Measurements from ENCODE around the gene CD82.

- TF ChIP-seq CTCF (conservative IDR thresholded peaks at IDR 0.05; ENCODE audit: low read length) (no peak), EZH2phosphoT487 (IDR thresholded peaks at IDR 0.05; ENCODE audit: borderline replicate concordance, low read depth, low read length) (no peak)
Observed at GRCh38 chr11:44627911-44628729, 62.7 kb downstream of the CD82 start.
